Naive thymus-derived CD4-positive, alpha-beta T cell (primary cell): ENCODE results near the gene TNIK. TPM values are rescaled to one million over a fixed set of nuclear protein-coding genes. Genes with fewer than 3 reads are reported as not detected.

Experiments
- ATAC-seq: fragments of 150-1000 bp; cut with Tn5 transposase; 2 replicates; pipeline ENCODE4 v1.10.0; 2021; ENCODE audit warnings: mild to moderate bottlenecking, moderate library complexity
- CTCF ChIA-PET: fragments of 350-600 bp; sonication (Branson Sonifier 250); formaldehyde crosslinking; loops from one replicate; lab custom pipeline; 2021; ENCODE audit warnings: antibody characterized with exemption; lab: Charles Lee
- POLR2A ChIA-PET: fragments of 350-600 bp; sonication (Branson Sonifier 250); formaldehyde crosslinking; loops from one replicate; lab custom pipeline; 2021; ENCODE audit warnings: antibody characterized with exemption, inconsistent platforms; lab: Charles Lee
- DNase-seq, 9 donors: peaks; one replicate each; pipeline versions ENCODE4 v3.0.0 to v3.0.0-alpha.2; 2020 to 2022; ENCODE audit warnings: mixed read lengths in 1 of 9
- H3K27ac ChIP-seq: one replicate; pipeline ENCODE4 v1.7.0; 2013; ENCODE audit warnings: mild to moderate bottlenecking, low read depth, low read length, moderate library complexity
- H3K27me3 ChIP-seq, 2 donors: one replicate each; pipeline ENCODE4 v1.7.0; 2013; ENCODE audit warnings: low read length in 2 of 2, mild to moderate bottlenecking in 2 of 2, moderate library complexity in 2 of 2; ENCODE audit not compliant: control insufficient read depth in 2 of 2, insufficient read depth in 2 of 2
- H3K36me3 ChIP-seq, 3 experiments: 1 replicate in 2 of 3; 2 replicates in 1 of 3; pipeline ENCODE4 v1.7.0; 2013; ENCODE audit warnings: low read length in 3 of 3, mild to moderate bottlenecking in 3 of 3, moderate library complexity in 1 of 3; ENCODE audit not compliant: insufficient read depth in 3 of 3, control insufficient read depth in 2 of 3
- H3K4me1 ChIP-seq, 2 donors: one replicate each; pipeline ENCODE4 v1.7.0; 2013; ENCODE audit warnings: low read length in 2 of 2, mild to moderate bottlenecking in 2 of 2, moderate library complexity in 1 of 2; ENCODE audit not compliant: control insufficient read depth in 2 of 2, insufficient read depth in 2 of 2
- H3K4me3 ChIP-seq: 2 replicates; pipeline ENCODE4 v1.7.0; 2013; ENCODE audit warnings: mild to moderate bottlenecking, low read length
- H3K9me3 ChIP-seq, 3 experiments: 1 replicate in 2 of 3; 2 replicates in 1 of 3; pipeline ENCODE4 v1.7.0; 2013; ENCODE audit warnings: low read length in 3 of 3; ENCODE audit not compliant: control insufficient read depth in 2 of 3
- H3K27ac Mint-ChIP-seq, 9 donors: one replicate each; pipeline ENCODE4 v1.8.0; 2020 to 2022; ENCODE audit warnings: mixed read lengths in 9 of 9, mild to moderate bottlenecking in 8 of 9, moderate library complexity in 5 of 9, inconsistent platforms in 2 of 9
- H3K27me3 Mint-ChIP-seq, 5 donors: one replicate each; pipeline ENCODE4 v1.8.0; 2021 to 2022; ENCODE audit warnings: mixed read lengths in 5 of 5, mild to moderate bottlenecking in 1 of 5
- H3K36me3 Mint-ChIP-seq, 5 donors: one replicate each; pipeline ENCODE4 v1.8.0; 2020 to 2022; ENCODE audit warnings: mixed read lengths in 5 of 5, mild to moderate bottlenecking in 3 of 5, inconsistent platforms in 1 of 5
- H3K4me1 Mint-ChIP-seq, 7 donors: one replicate each; pipeline ENCODE4 v1.8.0; 2020 to 2022; ENCODE audit warnings: mixed read lengths in 7 of 7, mild to moderate bottlenecking in 3 of 7, inconsistent platforms in 1 of 7
- H3K4me3 Mint-ChIP-seq, 10 donors: one replicate each; pipeline ENCODE4 v1.8.0; 2020 to 2022; ENCODE audit warnings: mild to moderate bottlenecking in 10 of 10, mixed read lengths in 10 of 10, moderate library complexity in 6 of 10, inconsistent platforms in 2 of 10
- H3K9me3 Mint-ChIP-seq, 11 donors: one replicate each; pipeline ENCODE4 v1.8.0; 2020 to 2022; ENCODE audit warnings: mixed read lengths in 11 of 11, mild to moderate bottlenecking in 4 of 11, inconsistent platforms in 1 of 11, moderate library complexity in 1 of 11
- intact Hi-C, 2 donors: fragments of 100-400 bp; cut with micrococcal nuclease; formaldehyde crosslinking; loops; one replicate each; pipeline ENCODE4 v1.15.1; 2023
- polyA plus RNA-seq, 2 donors: library from polyadenylated mRNA; unstranded; fragments of 300-500 nt; fragmentation: Illumina TruSeq; gene quantifications; one replicate each; pipeline ENCODE4 v1.2.3, GENCODE V29; 2021
- total RNA-seq, 6 experiments: library from RNA in 5 of 6; stranded (reverse) in 5 of 6; gene quantifications; 1 replicate in 5 of 6; 2 replicates in 1 of 6; pipeline ENCODE4 v1.2.3 and lab custom pipeline; 2021 to 2026

The TNIK gene
- total and polyA plus RNA-seq, 7 experiments from 2014 or later: 20.2 to 74.9 (median 66.3) TPM

- H3K27ac ChIP-seq: peak overlapping the region; percentile 50
- DNase-seq: peak in 7 of 9 donors; percentile 39 to 75 (median 63)
- no peaks in the 10 kb centered on the region for H3K36me3 ChIP-seq
- H3K9me3 Mint-ChIP-seq: peaks cover 0 to 10% (median 0%) of the 10 kb centered on the region in 11 donors
- H3K27me3 ChIP-seq: no peaks in the 10 kb centered on the region
- H3K27ac Mint-ChIP-seq: peak overlapping the region in 8 of 9 donors; percentile 39 to 99 (median 92)
- no peaks in the 10 kb centered on the region for H3K27me3 Mint-ChIP-seq
- intact Hi-C loops: loop anchor here (2.0 to 10.0 kb wide), 4 partner anchors 13 to 1477 kb away; partner anchors contain the start of genes MYNN (in 1 of the 2) and PHC3 (in 1 of the 2)
- H3K36me3 Mint-ChIP-seq: peaks cover 0 to 42% (median 0%) of the 10 kb centered on the region in 5 donors
- POLR2A ChIA-PET: interaction anchor here (0.6 to 8.4 kb wide), 5 partner anchors 9 to 333 kb away, joined by 3 to 99 read pairs (median 3); no protein-coding TSS in a partner anchor
- H3K4me3 Mint-ChIP-seq: peak overlapping the region in 6 of 10 donors; percentile 7 to 73 (median 52)
- peak; percentile 54 for ATAC-seq
- CTCF ChIA-PET: interaction anchor here (1.6 kb wide), 1 partner anchor 17 kb away, joined by 3 read pairs; no protein-coding TSS in a partner anchor
- H3K9me3 ChIP-seq: no peaks in the 10 kb centered on the region
- peaks cover 58 to 70% of the 10 kb centered on the region in 2 donors for H3K4me1 ChIP-seq
- H3K4me3 ChIP-seq: no peak overlapping the region
- peaks cover 44 to 68% (median 61%) of the 10 kb centered on the region in 7 donors for H3K4me1 Mint-ChIP-seq
Measured at GRCh38 chr3:171251835-171252234, 208.4 kb downstream of the TNIK start.

GRCh38 chr3:171250444-171250843, 209.8 kb downstream of the TNIK start:
- CTCF ChIA-PET: no interaction called here

GRCh38 chr3:171249245-171249644, 211.0 kb downstream of the TNIK start:
- Mint-ChIP-seq H3K9me3 (peaks cover 0 to 2% (median 0%) of the 10 kb centered on the region in 11 donors), H3K4me3 (no peak overlapping the region), H3K27ac (no peak overlapping the region), H3K36me3 (peaks cover 0 to 36% (median 0%) of the 10 kb centered on the region in 5 donors), H3K4me1 (peaks cover 25 to 45% (median 40%) of the 10 kb centered on the region in 7 donors), H3K27me3 (no peaks in the 10 kb centered on the region)
- Histone ChIP-seq H3K36me3 (no peaks in the 10 kb centered on the region), H3K4me3 (peak overlapping the region; percentile 3), H3K9me3 (no peaks in the 10 kb centered on the region), H3K27me3 (no peaks in the 10 kb centered on the region), H3K4me1 (peaks cover 45 to 60% of the 10 kb centered on the region in 2 donors), H3K27ac (peak overlapping the region; percentile 43)
- POLR2A ChIA-PET: interaction anchor here (1.0 to 2.8 kb wide), 7 partner anchors 9 to 211 kb away, joined by 3 to 16 read pairs (median 4); partner anchors contain the start of gene TNIK
- CTCF ChIA-PET: no interaction called here
- intact Hi-C loops: loop anchor here (2.0 kb wide), 1 partner anchor 18 kb away; no protein-coding TSS in a partner anchor
- DNase-seq: no peak
- ATAC-seq: no peak

More at GRCh38 chr3:171250444-171250843, 209.8 kb downstream of the TNIK start:
- H3K4me3 Mint-ChIP-seq: peak overlapping the region in 1 of 10 donors; percentile 22
- Histone ChIP-seq H3K36me3 (no peaks in the 10 kb centered on the region), H3K4me1 (peaks cover 57 to 69% of the 10 kb centered on the region in 2 donors), H3K27ac (no peak overlapping the region), H3K27me3 (no peaks in the 10 kb centered on the region), H3K4me3 (no peak overlapping the region), H3K9me3 (no peaks in the 10 kb centered on the region)
- no peak for ATAC-seq
- no peaks in the 10 kb centered on the region for H3K27me3 Mint-ChIP-seq
- no peak for DNase-seq
- H3K4me1 Mint-ChIP-seq: peaks cover 32 to 54% (median 47%) of the 10 kb centered on the region in 7 donors
- peaks cover 0 to 2% (median 0%) of the 10 kb centered on the region in 11 donors for H3K9me3 Mint-ChIP-seq
- intact Hi-C loops: loop anchor here in 1 of 2 donors (10.0 kb wide), 3 partner anchors 854 to 1476 kb away; partner anchors contain the start of genes MYNN and PHC3
- POLR2A ChIA-PET: interaction anchor here (0.7 to 1.9 kb wide), 5 partner anchors 10 to 1437 kb away, joined by 3 to 4 read pairs (median 3); no protein-coding TSS in a partner anchor
- H3K27ac Mint-ChIP-seq: peak overlapping the region in 5 of 9 donors; percentile 62 to 91 (median 79)
- H3K36me3 Mint-ChIP-seq: peaks cover 0 to 34% (median 0%) of the 10 kb centered on the region in 5 donors

- Histone ChIP-seq H3K4me1 (peaks cover 38 to 53% of the 10 kb centered on the region in 2 donors), H3K4me3 (peak overlapping the region; percentile 30), H3K27me3 (no peaks in the 10 kb centered on the region), H3K36me3 (no peaks in the 10 kb centered on the region), H3K9me3 (no peaks in the 10 kb centered on the region), H3K27ac (peak overlapping the region; percentile 43)
- DNase-seq (peak in 1 of 9 donors; percentile 18), ATAC-seq (peak; percentile 60)
- ChIA-PET CTCF (no interaction called here), POLR2A (interaction anchor here (0.9 to 2.8 kb wide), 8 partner anchors 10 to 212 kb away, joined by 3 to 16 read pairs (median 4); partner anchors contain the start of gene TNIK)
- peaks cover 22 to 40% (median 33%) of the 10 kb centered on the region in 7 donors for H3K4me1 Mint-ChIP-seq
- intact Hi-C loops: loop anchor here (1.0 to 2.0 kb wide), 4 partner anchors 8 to 212 kb away; partner anchors contain the start of gene TNIK (in 1 of the 2)
- peaks cover 0 to under 1% (median 0%) of the 10 kb centered on the region in 11 donors for H3K9me3 Mint-ChIP-seq
- no peak overlapping the region for H3K27ac Mint-ChIP-seq
- H3K36me3 Mint-ChIP-seq: peaks cover 0 to 34% (median 0%) of the 10 kb centered on the region in 5 donors
- no peak overlapping the region for H3K4me3 Mint-ChIP-seq
- no peaks in the 10 kb centered on the region for H3K27me3 Mint-ChIP-seq
Measured at GRCh38 chr3:171248426-171249111, 211.6 kb downstream of the TNIK start.

- Histone ChIP-seq H3K4me1 (peaks cover 35 to 43% of the 10 kb centered on the region in 2 donors), H3K27me3 (no peaks in the 10 kb centered on the region), H3K36me3 (no peaks in the 10 kb centered on the region), H3K9me3 (no peaks in the 10 kb centered on the region), H3K27ac (no peak overlapping the region), H3K4me3 (no peak overlapping the region)
- CTCF ChIA-PET: interaction anchor here (0.6 to 1.1 kb wide), 2 partner anchors 9 to 240 kb away, joined by 3 to 4 read pairs; no protein-coding TSS in a partner anchor
- Mint-ChIP-seq H3K36me3 (peaks cover 3 to 24% (median 4%) of the 10 kb centered on the region in 5 donors), H3K27ac (no peak overlapping the region), H3K27me3 (no peaks in the 10 kb centered on the region), H3K9me3 (peaks cover 0 to 4% (median 0%) of the 10 kb centered on the region in 11 donors), H3K4me3 (no peak overlapping the region), H3K4me1 (peaks cover 11 to 23% (median 14%) of the 10 kb centered on the region in 7 donors)
- DNase-seq (no peak), ATAC-seq (peak; percentile 45)
- POLR2A ChIA-PET: interaction anchor here (0.6 to 3.6 kb wide), 5 partner anchors 10 to 118 kb away, joined by 3 to 32 read pairs (median 4); no protein-coding TSS in a partner anchor
- intact Hi-C loops: loop anchor here (2.0 kb wide), 3 partner anchors 13 to 21 kb away; no protein-coding TSS in a partner anchor
Measured at GRCh38 chr3:171245796-171246765, 214.1 kb downstream of the TNIK start.
